GM12873 (cell line): Measurements from ENCODE around the gene FLVCR1.

Experiments used
- CTCF ChIP-seq: IDR thresholded peaks from 2 replicates; pipeline ENCODE4 v1.5.1; 2012; ENCODE audit warnings: low read depth, mild to moderate bottlenecking, moderate library complexity, low read length, control low read depth; ENCODE audit not compliant: insufficient read depth; ENCODE audit errors: missing control alignments

FLVCR1 gene

DNA sequence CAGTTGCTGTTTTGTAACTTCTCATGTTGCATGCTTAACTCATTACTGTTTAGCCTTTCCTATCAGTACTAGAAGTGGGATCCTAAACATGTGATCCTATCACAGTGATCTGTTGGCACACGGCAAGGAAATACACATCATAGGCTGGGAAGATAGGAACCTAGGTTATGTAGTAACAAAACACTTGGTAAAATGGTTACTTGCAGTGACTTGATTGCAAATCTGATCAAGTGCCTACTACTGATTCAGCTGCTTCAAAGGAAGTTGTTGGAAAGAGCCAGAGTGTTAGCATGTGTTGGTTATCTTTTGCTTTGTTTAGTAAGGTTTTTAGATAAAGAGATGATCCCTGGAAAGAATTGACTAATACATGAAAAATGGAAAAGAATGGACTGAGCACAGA is 83.4 kb downstream of the FLVCR1 start:
- no peak for TF ChIP-seq CTCF

DNA sequence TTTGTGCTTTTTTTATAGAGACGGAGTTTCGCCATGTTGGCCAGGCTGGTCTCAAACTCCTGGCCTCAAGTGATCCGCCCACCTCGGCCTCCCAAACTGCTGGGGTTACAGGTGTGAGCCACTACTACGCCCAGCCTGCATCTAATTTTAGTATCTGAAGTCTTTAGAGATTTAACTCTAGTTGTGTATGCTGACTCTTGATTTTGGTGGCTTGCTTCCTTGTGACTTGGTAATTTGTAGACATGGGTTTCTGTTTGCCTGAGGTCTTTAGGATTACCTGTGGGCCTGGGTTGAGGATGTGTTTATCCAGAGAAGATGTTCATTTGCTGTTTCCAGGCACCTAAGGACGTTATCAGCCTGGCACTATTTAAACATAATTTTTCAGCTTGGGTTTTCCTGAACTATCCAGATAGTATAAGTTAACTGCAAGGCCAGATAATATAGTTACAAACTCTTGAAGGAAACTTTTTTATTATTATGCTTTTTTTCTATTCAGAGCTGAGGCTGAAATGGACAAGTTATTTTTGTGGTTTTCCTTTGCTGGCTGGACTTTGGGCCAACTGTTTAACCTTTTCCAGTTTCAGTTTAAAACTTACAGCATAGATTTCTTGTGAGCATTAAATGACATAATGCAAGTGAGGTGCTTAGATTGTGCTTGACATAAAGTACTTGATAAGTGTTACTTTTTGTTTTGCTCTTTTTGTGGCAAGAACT is 84.8 kb downstream of the FLVCR1 start:
- TF ChIP-seq CTCF: no peak

GRCh38 chr1:212943393-212943710 is 85.3 kb downstream of the FLVCR1 start:
- TF ChIP-seq CTCF: no peak

DNA sequence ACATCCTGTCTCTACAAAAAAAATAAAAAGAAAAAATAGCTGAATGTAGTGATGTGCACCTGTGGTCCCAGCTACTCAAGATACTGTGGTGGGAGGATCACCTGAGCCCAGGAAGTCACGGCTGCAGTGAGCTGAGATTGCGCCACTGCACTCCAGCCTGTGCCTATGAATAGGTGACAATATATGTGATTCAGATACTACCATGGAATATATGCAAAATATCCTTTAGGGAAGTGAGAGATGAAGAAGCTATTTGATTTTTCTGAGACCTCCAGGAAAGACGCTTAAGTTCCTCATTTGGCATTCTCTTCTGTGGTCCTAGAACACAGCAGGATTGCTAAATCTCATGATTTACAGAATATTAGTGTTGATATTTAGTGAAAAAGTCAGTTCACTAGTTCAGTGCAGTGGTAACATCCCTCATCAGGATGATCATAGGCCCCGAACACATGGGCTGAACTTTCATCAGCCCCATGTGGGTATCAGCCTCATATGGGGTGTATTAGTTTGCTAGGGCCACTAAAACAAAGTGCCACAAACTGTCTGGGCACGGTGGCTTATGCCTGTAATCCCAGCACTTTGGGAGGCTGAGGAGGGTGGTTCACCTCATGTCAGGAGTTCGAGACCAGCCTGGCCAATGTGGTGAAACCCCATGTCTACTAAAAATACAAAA is 86.3 kb downstream of the FLVCR1 start:
- no peak for TF ChIP-seq CTCF

- no peak for TF ChIP-seq CTCF
Observed at GRCh38 chr1:212945056-212945455, 87.0 kb downstream of the FLVCR1 start.

GRCh38 chr1:212945463-212946160 is 87.5 kb downstream of the FLVCR1 start:
- TF ChIP-seq CTCF: no peak

GRCh38 chr1:212946872-212947271 is 88.8 kb downstream of the FLVCR1 start:
- no peak for TF ChIP-seq CTCF
